ENCODE measurements around the gene ESPN. TPM values are rescaled to one million over a fixed set of nuclear protein-coding genes. Genes with fewer than 3 reads are reported as not detected.

The ESPN gene
- total RNA-seq, 1 donor, result 0.27 TPM

DNA sequence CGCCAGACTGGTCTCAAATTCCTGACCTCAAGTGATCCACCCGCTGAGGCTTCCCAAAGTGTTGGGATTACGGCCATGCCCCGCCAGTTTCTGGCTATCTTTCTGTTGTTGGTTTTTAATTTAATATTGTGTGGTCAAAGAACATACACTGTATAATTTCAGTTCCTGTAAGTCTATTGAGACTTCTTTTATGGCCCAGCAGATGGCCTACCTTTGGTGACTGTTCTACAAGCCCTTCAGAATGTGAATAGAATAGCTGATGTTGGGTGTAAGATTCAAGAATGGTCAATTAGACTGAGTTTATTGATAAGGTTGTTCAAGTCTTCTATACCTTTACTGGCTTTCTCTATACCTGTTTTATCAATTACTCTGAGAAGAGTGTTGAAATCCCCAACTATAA, 15.5 kb upstream of the ESPN start:
- no peak for DNase-seq (ENCODE audit: low read depth in 2 of 3, low spot score in 2 of 3)

GRCh38 chr1:6409733-6410132, 14.8 kb upstream of the ESPN start:
- DNase-seq (ENCODE audit: low read depth in 2 of 3, low spot score in 2 of 3), result no peak

DNA sequence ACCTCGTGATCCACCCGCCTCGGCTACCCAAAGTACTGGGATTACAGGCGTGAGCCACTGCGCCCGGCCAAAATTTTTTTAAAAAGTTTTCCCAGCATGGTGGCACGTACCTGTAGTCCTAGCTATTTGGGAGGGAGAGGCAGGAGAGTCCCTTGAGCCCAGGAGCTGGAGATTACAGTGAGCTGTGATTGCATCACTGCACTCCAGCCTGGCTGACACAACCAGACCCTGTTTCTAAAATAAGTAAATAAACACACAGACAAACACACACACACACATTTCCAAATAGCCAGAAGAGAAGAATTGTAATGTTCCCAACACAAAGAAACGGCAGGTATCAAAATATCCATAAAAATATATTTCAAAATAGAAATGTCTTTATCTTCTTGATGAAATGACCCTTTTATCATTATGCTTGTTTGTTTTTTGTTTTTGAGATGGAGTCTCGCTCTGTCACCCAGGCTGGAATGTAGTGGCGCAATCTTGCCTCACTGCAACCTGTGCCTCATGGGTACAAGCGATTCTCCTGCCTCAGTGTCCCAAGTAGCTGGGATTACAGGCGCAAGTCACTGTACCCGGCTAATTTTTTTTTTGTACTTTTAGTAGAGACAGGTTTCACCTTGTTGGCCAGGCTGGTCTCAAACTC, 14.2 kb upstream of the ESPN start:
- no peak for DNase-seq (ENCODE audit: low read depth in 2 of 3, low spot score in 2 of 3)

GRCh38 chr1:6412896-6413295, 11.7 kb upstream of the ESPN start:
- DNase-seq (ENCODE audit: low read depth in 2 of 3, low spot score in 2 of 3), result no peak

GRCh38 chr1:6414443-6414844, 10.1 kb upstream of the ESPN start:
- peak in 2 of 3 donors; percentile 62 to 67 for DNase-seq (ENCODE audit: low read depth in 2 of 3, low spot score in 2 of 3)

- DNase-seq (ENCODE audit: low read depth in 2 of 3, low spot score in 2 of 3), result no peak
Observed at GRCh38 chr1:6414881-6415626, 9.5 kb upstream of the ESPN start.

- DNase-seq (ENCODE audit: low read depth in 2 of 3, low spot score in 2 of 3), result no peak
Observed at GRCh38 chr1:6416295-6416656, 8.3 kb upstream of the ESPN start.

- DNase-seq (ENCODE audit: low read depth in 2 of 3, low spot score in 2 of 3), result no peak
Observed at GRCh38 chr1:6416906-6417305, 7.7 kb upstream of the ESPN start.

GRCh38 chr1:6417961-6418667, 6.5 kb upstream of the ESPN start:
- no peak for DNase-seq (ENCODE audit: low read depth in 2 of 3, low spot score in 2 of 3)

DNA sequence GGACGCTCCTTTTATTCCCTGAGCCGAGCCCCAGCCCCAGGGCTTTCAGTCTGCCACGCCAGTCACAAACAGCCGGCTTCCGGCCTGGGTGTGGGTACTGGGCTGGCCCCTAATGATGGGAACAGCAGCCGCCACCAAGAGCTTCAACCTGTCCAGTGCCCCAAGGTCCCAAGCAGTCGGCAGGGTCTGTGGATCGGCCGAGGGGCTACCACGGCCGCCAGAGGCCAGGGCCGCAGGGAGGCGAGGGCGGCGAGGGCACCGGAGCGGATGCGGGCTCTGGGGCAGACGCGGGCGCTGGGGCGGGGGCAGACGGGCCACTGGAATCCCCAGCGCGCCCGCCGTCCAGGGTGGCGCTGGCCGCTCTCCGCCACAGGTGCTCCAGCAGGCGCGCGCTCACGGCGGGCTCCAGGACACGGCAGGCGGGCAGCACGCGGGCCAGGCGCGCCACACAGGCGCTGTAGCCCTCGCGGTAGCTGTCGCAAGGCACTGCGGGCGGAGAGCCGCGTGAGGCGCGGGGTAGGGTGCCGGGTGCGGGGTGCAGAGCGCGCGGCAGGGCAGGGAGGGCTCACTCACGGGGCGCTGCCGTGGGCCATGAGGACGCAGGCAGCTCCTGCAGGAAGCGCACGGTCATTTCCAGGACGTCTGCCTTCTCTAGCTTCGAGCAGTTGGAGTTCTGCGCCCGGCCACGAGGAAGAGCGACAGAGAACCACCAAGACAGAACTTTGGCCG, 5.7 kb upstream of the ESPN start:
- no peak for DNase-seq (ENCODE audit: low read depth in 2 of 3, low spot score in 2 of 3)

GRCh38 chr1:6419397-6419803, 5.2 kb upstream of the ESPN start:
- no peak for DNase-seq (ENCODE audit: low read depth in 2 of 3, low spot score in 2 of 3)

- DNase-seq (ENCODE audit: low read depth in 2 of 3, low spot score in 2 of 3), result no peak
Observed at GRCh38 chr1:6419804-6420453, 4.6 kb upstream of the ESPN start, which contains the start of gene HES2. Gene HES2 (minus strand): TSS chr1:6419919. CDS start chr1:6419820, 99 bp downstream.

- peak in 2 of 3 donors; percentile 41 to 45 for DNase-seq (ENCODE audit: low read depth in 2 of 3, low spot score in 2 of 3)
Observed at GRCh38 chr1:6420454-6421042, 4.0 kb upstream of the ESPN start.

GRCh38 chr1:6421266-6421665, 3.3 kb upstream of the ESPN start:
- no peak for DNase-seq (ENCODE audit: low read depth in 2 of 3, low spot score in 2 of 3)

- DNase-seq (ENCODE audit: low read depth in 2 of 3, low spot score in 2 of 3), result peak in 2 of 3 donors; percentile 43 to 53
Observed at GRCh38 chr1:6423321-6423999, 1.1 kb upstream of the ESPN start.

DNA sequence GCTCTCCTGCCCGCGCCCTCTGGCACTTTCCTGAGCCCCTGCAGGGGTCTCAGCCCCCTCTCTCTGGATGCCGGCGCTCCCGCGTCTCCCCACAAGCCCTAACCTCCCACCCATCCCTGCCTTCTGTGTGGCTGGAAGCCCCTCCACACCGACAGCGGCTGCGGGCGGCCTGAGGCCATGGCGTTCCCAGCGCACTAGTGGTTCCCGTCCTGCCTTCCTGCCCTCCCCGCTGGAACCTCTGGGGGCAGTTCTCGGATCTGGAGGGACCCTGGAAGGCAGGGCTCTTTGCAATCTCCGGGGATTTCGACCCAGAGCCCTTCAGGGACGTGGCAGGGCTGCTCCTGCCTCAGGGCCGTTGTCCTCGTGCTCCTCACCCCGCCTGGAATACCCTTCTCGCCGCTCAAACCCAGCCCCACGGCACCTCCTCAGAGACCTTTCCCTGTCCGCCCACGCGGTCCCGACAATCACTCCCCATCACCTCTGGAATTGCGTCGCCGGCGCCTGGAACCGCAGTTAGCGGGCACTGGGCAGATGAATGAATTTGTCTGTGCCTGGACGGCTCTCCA, 493 bp upstream of the ESPN start:
- no peak for DNase-seq (ENCODE audit: low read depth in 2 of 3, low spot score in 2 of 3)

DNA sequence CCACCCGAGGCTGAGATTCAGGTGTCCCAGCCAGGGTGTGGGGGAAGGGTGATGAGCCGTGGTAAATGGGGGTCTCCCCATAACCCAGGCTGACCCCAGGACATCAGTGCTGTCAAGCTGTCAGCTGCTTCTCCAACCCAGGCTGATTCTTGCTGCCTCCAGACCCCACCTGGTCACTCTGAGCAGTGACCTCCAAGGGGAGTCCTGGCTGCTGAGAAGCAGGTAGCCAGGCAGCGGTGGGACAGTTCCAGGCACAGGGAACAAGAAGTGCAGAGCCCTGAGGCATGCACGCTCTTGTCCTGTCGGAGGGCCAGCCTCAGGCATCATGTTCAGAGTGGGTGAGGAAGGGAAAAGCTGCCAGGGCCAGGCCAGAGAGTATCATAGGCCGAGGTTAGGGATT, 1.1 kb downstream of the ESPN start:
- DNase-seq (ENCODE audit: low read depth in 2 of 3, low spot score in 2 of 3), result no peak

DNA sequence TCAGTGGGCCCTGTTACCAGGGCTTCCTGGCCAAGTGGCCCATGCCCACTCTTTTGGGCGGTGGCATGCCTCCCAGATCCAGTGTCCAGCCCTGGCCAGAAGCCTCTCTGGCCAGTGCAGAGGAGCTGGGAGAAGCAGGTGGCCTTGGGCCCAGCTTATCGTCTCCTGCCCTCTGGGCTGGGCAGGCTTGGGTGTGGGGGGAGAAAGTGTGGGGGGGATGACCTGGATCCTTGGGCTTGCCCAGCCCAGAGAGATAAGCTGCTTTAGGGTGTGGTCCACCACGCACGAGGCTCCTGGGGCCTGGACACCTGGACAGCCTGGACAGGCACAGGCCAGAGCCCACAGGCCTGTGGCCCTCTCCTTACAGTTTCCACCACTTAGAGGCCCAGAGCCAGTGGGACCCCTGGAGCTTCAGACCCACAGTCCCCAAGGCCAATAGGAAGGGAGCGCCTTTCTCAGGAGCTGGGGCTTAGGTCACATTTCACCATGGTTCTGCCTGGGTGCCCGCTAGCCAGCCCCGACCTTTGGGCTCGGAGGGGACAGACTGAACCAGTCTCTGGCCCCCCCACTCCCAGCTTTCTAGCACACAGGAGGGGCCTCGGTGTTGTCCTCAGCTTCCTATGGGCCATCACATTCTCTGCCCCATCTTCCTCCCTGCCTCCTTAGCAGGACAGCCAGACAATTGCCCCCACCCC, 1.8 kb downstream of the ESPN start:
- no peak for DNase-seq (ENCODE audit: low read depth in 2 of 3, low spot score in 2 of 3)

GRCh38 chr1:6426972-6427350, 2.4 kb downstream of the ESPN start:
- no peak for DNase-seq (ENCODE audit: low read depth in 2 of 3, low spot score in 2 of 3)

Data from hematopoietic multipotent progenitor cell (in vitro differentiated cells).